ENCODE data around the gene ADRM1.

ADRM1 gene

DNA sequence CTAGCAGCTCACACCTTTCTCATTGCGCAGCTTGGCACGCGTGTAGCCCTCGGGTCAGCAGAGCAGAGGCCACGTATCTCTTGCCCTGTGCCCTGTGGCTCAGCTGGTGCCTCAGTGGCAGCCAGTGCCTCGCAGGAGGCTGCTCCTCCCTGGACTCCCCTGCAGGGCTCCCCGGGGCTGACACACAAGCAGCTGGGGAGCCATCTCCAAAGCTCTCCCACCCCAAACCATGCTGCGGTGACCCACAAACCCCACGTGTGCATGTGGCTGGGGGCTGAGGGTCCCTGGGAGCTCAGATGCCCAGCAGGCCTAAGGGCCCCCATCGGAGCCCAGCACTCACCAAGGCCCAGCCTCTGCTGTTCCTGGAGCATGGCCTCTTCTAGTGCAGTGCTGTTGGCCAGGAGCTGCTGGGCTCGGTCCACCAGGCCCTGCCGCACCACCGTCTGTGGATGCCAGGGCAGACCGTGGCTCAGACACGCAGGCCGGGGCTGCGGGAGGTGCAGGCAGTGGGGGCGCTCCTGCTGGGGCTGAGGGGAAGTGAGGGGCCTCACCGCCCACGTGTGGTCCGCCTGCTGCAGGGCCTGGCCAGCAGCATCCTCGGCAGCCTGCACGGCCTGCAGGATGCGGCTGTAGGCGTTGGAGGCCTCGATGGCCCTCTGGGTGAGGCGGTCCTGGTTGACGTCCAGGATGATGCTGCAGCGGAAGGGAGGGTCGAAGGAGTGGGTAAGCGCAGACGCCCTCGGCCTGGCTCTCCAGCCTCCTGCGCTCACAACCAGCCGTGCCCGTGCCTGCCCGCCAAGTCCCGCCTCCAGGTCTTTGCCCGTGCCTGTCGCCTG lies 13.8 kb downstream of the ADRM1 start:
- TF ChIP-seq CTCF (IDR thresholded peaks at IDR 0.05; ENCODE audit: low read depth, low read length) = no peak
- DNase-seq (ENCODE audit: extremely low read depth, low read depth) = no peak

- TF ChIP-seq CTCF (IDR thresholded peaks at IDR 0.05; ENCODE audit: low read depth, low read length) = no peak
- DNase-seq (ENCODE audit: extremely low read depth, low read depth) = no peak
Measured at GRCh38 chr20:62317167-62317655, 14.4 kb downstream of the ADRM1 start.

DNA sequence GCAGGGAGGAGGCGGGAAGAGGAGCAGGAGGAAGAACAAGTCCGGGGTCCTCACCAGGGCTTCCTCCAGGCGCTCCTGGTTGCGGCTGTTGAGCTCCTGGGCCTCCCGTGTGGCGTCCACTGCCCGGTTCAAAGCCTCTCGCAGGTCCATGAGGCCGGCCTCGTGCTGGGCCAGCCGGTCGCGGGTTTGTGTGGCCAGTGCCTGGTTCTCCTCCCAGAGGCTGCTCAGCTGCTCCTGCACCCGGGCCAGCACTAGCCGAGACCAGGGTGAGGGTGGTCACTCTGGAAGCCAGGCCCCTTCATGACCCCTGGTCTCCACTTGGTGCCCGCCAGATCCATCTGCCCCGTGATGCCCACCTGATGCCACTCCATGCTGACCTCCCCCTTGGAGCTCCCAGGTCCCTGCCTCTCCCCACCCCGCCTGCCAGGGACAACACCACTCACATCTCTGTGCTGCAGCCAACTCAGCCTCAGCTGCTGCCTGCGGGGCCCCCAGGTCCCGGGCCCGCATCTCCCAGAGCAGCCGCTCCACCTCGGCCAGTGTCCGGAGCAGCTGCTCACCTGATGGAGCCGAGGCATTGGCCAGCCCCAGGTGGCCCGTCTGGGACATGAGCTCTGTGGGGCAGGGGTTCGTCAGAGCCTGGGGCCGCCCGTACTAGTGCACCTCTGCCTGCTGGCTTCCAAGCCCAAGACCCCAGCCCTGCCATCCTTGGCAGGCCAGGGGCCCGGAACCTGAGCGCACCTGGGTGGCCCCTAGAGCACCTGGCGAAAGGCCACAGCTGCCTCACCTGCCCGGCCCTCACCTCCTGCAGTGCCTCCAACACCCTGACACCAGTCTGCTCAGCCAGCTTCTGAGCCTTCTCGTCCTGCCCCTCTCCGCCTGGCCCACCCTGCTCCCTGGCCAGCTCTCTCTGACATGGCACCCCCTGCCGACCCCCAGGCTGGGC lies 15.9 kb downstream of the ADRM1 start:
- no peak for TF ChIP-seq CTCF (IDR thresholded peaks at IDR 0.05; ENCODE audit: low read depth, low read length)
- no peak for DNase-seq (ENCODE audit: extremely low read depth, low read depth)

- TF ChIP-seq CTCF (IDR thresholded peaks at IDR 0.05; ENCODE audit: low read depth, low read length) = no peak
- DNase-seq (ENCODE audit: extremely low read depth, low read depth) = no peak
Measured at GRCh38 chr20:62319346-62319909, 16.6 kb downstream of the ADRM1 start.

DNA sequence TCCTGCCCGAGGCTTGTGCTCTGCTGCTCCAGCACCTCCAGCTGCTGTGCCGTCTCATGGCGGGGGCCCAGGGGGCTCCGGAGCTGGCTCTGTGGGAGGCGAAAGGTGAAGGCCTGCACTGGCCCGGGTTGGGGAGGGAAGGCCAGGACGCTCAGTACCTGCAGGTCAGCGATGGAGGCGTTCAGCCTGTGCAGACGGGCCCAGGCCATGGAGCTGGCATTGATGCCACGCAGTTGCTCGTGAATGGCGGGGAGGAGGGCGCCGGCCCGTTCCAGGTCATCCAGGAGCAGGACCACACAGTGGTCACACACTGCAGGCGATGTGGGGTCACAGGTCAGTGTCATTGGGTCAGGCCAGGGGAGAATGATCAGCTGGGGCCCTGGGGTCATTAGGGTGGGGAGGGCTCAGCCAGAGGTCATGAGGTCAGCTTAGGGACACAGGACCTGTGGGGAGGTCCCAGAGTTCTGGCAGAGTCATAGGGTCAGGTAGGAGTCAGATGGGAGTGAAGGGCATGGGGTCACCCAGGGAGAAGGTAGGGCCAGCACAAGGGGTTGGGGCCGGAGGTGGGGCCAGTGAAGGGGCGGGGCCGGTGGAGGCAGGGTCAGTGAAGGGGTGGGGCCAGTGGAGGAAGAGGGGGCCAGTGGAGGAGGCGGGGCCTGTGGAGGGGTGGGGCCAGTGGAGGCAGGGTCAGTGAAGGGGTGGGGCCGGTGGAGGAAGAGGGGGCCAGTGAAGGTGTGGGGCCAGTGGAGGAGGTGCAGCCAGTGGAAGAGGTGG lies 18.0 kb downstream of the ADRM1 start:
- TF ChIP-seq CTCF (IDR thresholded peaks at IDR 0.05; ENCODE audit: low read depth, low read length) = no peak
- no peak for DNase-seq (ENCODE audit: extremely low read depth, low read depth)

GRCh38 chr20:62321521-62321948 lies 18.7 kb downstream of the ADRM1 start:
- TF ChIP-seq CTCF (IDR thresholded peaks at IDR 0.05; ENCODE audit: low read depth, low read length) = no peak
- no peak for DNase-seq (ENCODE audit: extremely low read depth, low read depth)
